DOHH2 (cell line): ENCODE measurements around the gene THSD1.

Source experiments
- CTCF ChIP-seq: fragments of 200-600 bp; sonication (generic); IDR thresholded peaks from one replicate; pipeline ENCODE4 v1.5.1; 2014; ENCODE audit warnings: antibody characterized with exemption, mild to moderate bottlenecking, low read depth, low read length; ENCODE audit not compliant: poor library complexity, severe bottlenecking
- EZH2phosphoT487 ChIP-seq: fragments of 200-600 bp; sonication (generic); IDR thresholded peaks from 2 replicates; pipeline ENCODE4 v1.6.1; 2017; ENCODE audit warnings: borderline replicate concordance, mild to moderate bottlenecking, antibody characterized with exemption, low read length, moderate library complexity, mixed read lengths

- TF ChIP-seq EZH2phosphoT487 = no peak
- TF ChIP-seq CTCF = no peak
Measured at GRCh38 chr13:52393572-52394357, 12.2 kb downstream of the THSD1 start.
